Testis (tissue), 3 donors: ENCODE results near the gene FBXL13. TPM values are rescaled to one million over a fixed set of nuclear protein-coding genes. Genes with fewer than 3 reads are reported as not detected.
"Not testable (repeated sequence)": the region's sequence is repeated elsewhere in the genome, so short reads cannot be mapped to it uniquely, and the experiment has no call there.

Source experiments
- DNase-seq: peaks from one replicate; pipeline ENCODE4 v3.0.0-alpha.2; 2019
- H3K27ac ChIP-seq, 2 donors: fragments of 200-600 bp; sonication (generic); one replicate each; pipeline ENCODE4 v1.5.1; 2019
- H3K27me3 ChIP-seq: fragments of 200-600 bp; sonication (generic); one replicate; pipeline ENCODE4 v1.5.1; 2019
- H3K36me3 ChIP-seq: fragments of 200-600 bp; sonication (generic); one replicate; pipeline ENCODE4 v1.5.1; 2017; ENCODE audit warnings: low read depth; ENCODE audit errors: missing control alignments
- H3K4me1 ChIP-seq: fragments of 200-600 bp; sonication (generic); one replicate; pipeline ENCODE4 v1.5.1; 2019
- H3K4me3 ChIP-seq, 2 donors: fragments of 200-600 bp; sonication (generic); one replicate each; pipeline ENCODE4 v1.5.1; 2017 to 2019
- H3K9me3 ChIP-seq: fragments of 200-600 bp; sonication (generic); one replicate; pipeline ENCODE4 v1.5.1; 2017
- CTCF ChIP-seq, 3 experiments: fragments of 450-650 bp in 2 of 3; fragments of 200-600 bp in 1 of 3; sonication (generic) in 1 of 3; IDR thresholded peaks; one replicate each; pipeline ENCODE4 v1.5.1; 2016 to 2019; ENCODE audit warnings: antibody characterized with exemption in 3 of 3, mild to moderate bottlenecking in 2 of 3, moderate library complexity in 1 of 3
- POLR2A ChIP-seq: fragments of 450-650 bp; IDR thresholded peaks from one replicate; pipeline ENCODE4 v1.6.1; 2017; ENCODE audit warnings: antibody characterized with exemption, mild to moderate bottlenecking, moderate library complexity
- WGBS, 2 donors: methylation state at CpG; one replicate each; pipeline ENCODE4 v1.1.5; 2018; 5-methylcytosine and 5-hydroxymethylcytosine counted together
- intact Hi-C: fragments of 100-400 bp; cut with DNase I; formaldehyde crosslinking; loops from one replicate; pipeline ENCODE4 v1.15.1; 2023; ENCODE audit warnings: low total_unique reads
- polyA plus RNA-seq: library from polyadenylated mRNA; stranded (reverse); fragments of 350-450 nt; fragmentation: Illumina TruSeq; extraction: RNeasy Lipid Tissue Mini Kit (QIAGEN cat#74804); gene quantifications from one replicate; pipeline ENCODE4 v1.2.3, GENCODE V29; 2014; ENCODE audit warnings: low read depth, low replicate concordance; ENCODE audit not compliant: insufficient read depth
- total RNA-seq, 2 donors: library from RNA; depleted of rRNA; stranded (reverse); fragments of >200 nt; gene quantifications; one replicate each; pipeline ENCODE4 v1.2.3, GENCODE V29; 2016

Gene FBXL13
- total and polyA plus RNA-seq, 3 donors from 2014 or later = 21.1 to 38.8 (median 28.6) TPM

- WGBS, 2 donors = 91 to 97% methylated on average over 1 of the region's 1 CpG
- TF ChIP-seq CTCF (IDR thresholded peaks at IDR 0.05) = no peak
- no peak for TF ChIP-seq POLR2A
- no peak overlapping the region for H3K27ac ChIP-seq
These were observed 37.1 kb downstream of the FBXL13 start for GRCh38 chr7:103037476-103037822.

GRCh38 chr7:103034318-103034717 is 40.3 kb downstream of the FBXL13 start:
- DNase-seq, intact Hi-C loops, H3K27me3 ChIP-seq, H3K4me1 ChIP-seq, H3K36me3 ChIP-seq, H3K9me3 ChIP-seq, H3K27ac ChIP-seq, H3K4me3 ChIP-seq: not testable (repeated sequence)
- 89% methylated on average over 4 to 20 of the region's 20 CpGs for WGBS, 2 donors

More at GRCh38 chr7:103037476-103037822, 37.1 kb downstream of the FBXL13 start:
- Histone ChIP-seq H3K4me3 (no peak overlapping the region), H3K27me3 (no peaks in the 10 kb centered on the region), H3K4me1 (no peaks in the 10 kb centered on the region), H3K9me3 (no peaks in the 10 kb centered on the region), H3K36me3 (no peaks in the 10 kb centered on the region)
- DNase-seq = no peak
- intact Hi-C loops = no loop called here

- no peaks in the 10 kb centered on the region for H3K9me3 ChIP-seq
- H3K27me3 ChIP-seq = no peaks in the 10 kb centered on the region
- H3K4me1 ChIP-seq = no peaks in the 10 kb centered on the region
- DNase-seq = no peak
- intact Hi-C loops = no loop called here
- H3K36me3 ChIP-seq = no peaks in the 10 kb centered on the region
- H3K27ac ChIP-seq = no peak overlapping the region
- no peak for TF ChIP-seq POLR2A
- TF ChIP-seq CTCF (IDR thresholded peaks at IDR 0.05) = no peak
- 82 to 89% methylated on average over 1 of the region's 1 CpG for WGBS, 2 donors
- H3K4me3 ChIP-seq = no peak overlapping the region
These were observed 42.8 kb downstream of the FBXL13 start for GRCh38 chr7:103031781-103032180.

GRCh38 chr7:103031024-103031423 is 43.6 kb downstream of the FBXL13 start:
- H3K4me1 ChIP-seq = no peaks in the 10 kb centered on the region
- 100% methylated on average over 1 of the region's 1 CpG for WGBS, 2 donors
- no peaks in the 10 kb centered on the region for H3K27me3 ChIP-seq
- no peak overlapping the region for H3K27ac ChIP-seq
- TF ChIP-seq POLR2A = no peak
- TF ChIP-seq CTCF (IDR thresholded peaks at IDR 0.05) = no peak
- H3K4me3 ChIP-seq = no peak overlapping the region
- no peaks in the 10 kb centered on the region for H3K9me3 ChIP-seq
- DNase-seq = no peak
- intact Hi-C loops = no loop called here
- no peaks in the 10 kb centered on the region for H3K36me3 ChIP-seq

GRCh38 chr7:103025341-103025740 is 49.3 kb downstream of the FBXL13 start:
- DNase-seq = no peak
- Histone ChIP-seq H3K27ac (no peak overlapping the region), H3K4me1 (no peaks in the 10 kb centered on the region), H3K9me3 (no peaks in the 10 kb centered on the region), H3K36me3 (no peaks in the 10 kb centered on the region), H3K27me3 (no peaks in the 10 kb centered on the region), H3K4me3 (no peak overlapping the region)
- intact Hi-C loops = no loop called here
- 84% methylated on average over 3 of the region's 3 CpGs for WGBS, 2 donors
- TF ChIP-seq CTCF (IDR thresholded peaks at IDR 0.05) = no peak
- no peak for TF ChIP-seq POLR2A

GRCh38 chr7:103023578-103023977 is 51.0 kb downstream of the FBXL13 start:
- H3K27me3 ChIP-seq, H3K36me3 ChIP-seq, DNase-seq, intact Hi-C loops, H3K4me1 ChIP-seq, H3K9me3 ChIP-seq, H3K4me3 ChIP-seq, H3K27ac ChIP-seq: not testable (repeated sequence)
- WGBS, 2 donors = 80 to 91% methylated on average over 1 of the region's 1 CpG

- intact Hi-C loops, H3K9me3 ChIP-seq, DNase-seq, H3K4me1 ChIP-seq, H3K4me3 ChIP-seq, H3K36me3 ChIP-seq, H3K27ac ChIP-seq, H3K27me3 ChIP-seq: not testable (repeated sequence)
- 85 to 92% methylated on average over 1 of the region's 1 CpG for WGBS, 2 donors
These were observed 53.1 kb downstream of the FBXL13 start for GRCh38 chr7:103021490-103021889.

- H3K27ac ChIP-seq, H3K4me3 ChIP-seq, intact Hi-C loops, H3K9me3 ChIP-seq, H3K4me1 ChIP-seq, H3K27me3 ChIP-seq, DNase-seq, H3K36me3 ChIP-seq: not testable (repeated sequence)
- 87 to 96% methylated on average over 2 to 3 of the region's 3 CpGs for WGBS, 2 donors
These were observed 53.7 kb downstream of the FBXL13 start for GRCh38 chr7:103020876-103021275.

- intact Hi-C loops, H3K9me3 ChIP-seq, H3K27me3 ChIP-seq, H3K27ac ChIP-seq, DNase-seq, H3K4me1 ChIP-seq, H3K4me3 ChIP-seq, H3K36me3 ChIP-seq: not testable (repeated sequence)
- WGBS, 2 donors = 92 to 97% methylated on average over 3 of the region's 3 CpGs
These were observed 56.3 kb downstream of the FBXL13 start for GRCh38 chr7:103018295-103018694.
